ENCODE results near the gene SRSF7. TPM values are rescaled to one million over a fixed set of nuclear protein-coding genes. Genes with fewer than 3 reads are reported as not detected.
A peak's percentile ranks its signal among the peaks of the same experiment; 100 is the strongest.
"Not testable (repeated sequence)": the region's sequence is repeated elsewhere in the genome, so short reads cannot be mapped to it uniquely, and the experiment has no call there.

SRSF7 gene
- total RNA-seq = 133 TPM

DNA sequence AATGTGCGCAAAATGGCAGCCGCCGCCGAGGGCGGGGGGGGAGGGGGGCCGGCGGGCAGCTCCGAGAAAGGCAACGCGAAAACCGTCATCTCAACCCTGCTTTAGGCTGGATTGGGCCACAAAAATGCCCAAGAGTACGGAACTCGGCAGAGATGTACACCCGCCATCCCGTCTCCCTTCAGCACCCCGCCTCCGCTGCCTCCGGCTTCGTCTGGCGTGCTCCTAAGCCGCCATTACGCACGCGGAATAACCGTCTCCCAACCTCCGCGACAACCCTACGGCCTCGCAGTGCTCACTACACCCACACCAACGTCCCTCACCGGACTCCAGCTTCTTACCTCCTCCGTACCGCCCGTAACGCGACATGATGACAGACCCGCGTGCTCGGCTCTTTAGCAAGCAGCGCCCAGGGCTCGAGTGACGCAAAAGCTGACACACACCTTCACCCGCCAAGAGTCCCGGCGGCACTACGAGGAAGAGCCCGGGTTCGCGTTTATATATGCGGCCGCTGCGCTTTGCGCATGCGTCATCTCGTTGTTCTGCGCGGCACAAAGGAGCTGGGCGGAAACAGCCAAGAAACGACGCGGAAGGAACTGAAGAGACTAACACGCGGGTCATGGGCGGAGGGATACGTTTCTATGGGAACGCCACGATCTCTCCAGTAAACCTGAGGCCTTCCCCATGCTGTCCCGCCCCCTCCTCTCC is at the start of gene SRSF7:
Gene SRSF7, minus strand, starts transcription at position 471 of the 705 bp plus-strand sequence. Its CDS starts 105 bp downstream, at position 366.
- DNase-seq = peak; percentile 94

GRCh38 chr2:38797953-38798352 is 46.8 kb upstream of the SRSF7 start:
- DNase-seq = no peak

- no peak for DNase-seq
Measured at GRCh38 chr2:38797250-38797676, 46.1 kb upstream of the SRSF7 start.

DNA sequence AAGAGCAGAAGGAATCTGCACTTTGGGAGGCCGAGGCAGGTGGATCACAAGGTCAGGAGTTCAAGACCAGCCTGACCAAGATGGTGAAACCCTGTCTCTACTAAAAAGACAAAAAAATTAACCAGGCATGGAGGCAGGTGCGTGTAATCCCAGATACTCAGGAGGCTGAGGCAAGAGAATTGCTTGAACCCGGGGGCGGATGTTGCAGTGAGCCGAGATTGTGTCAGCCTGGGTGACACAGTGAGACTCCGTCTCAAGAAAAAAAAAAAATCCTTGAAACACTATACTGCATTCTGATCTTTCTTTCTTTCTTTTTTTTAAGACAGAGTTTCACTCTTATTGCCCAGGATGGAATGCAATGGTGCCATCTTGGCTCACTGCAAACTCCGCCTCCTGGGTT is 43.9 kb upstream of the SRSF7 start:
- DNase-seq = not testable (repeated sequence)

DNA sequence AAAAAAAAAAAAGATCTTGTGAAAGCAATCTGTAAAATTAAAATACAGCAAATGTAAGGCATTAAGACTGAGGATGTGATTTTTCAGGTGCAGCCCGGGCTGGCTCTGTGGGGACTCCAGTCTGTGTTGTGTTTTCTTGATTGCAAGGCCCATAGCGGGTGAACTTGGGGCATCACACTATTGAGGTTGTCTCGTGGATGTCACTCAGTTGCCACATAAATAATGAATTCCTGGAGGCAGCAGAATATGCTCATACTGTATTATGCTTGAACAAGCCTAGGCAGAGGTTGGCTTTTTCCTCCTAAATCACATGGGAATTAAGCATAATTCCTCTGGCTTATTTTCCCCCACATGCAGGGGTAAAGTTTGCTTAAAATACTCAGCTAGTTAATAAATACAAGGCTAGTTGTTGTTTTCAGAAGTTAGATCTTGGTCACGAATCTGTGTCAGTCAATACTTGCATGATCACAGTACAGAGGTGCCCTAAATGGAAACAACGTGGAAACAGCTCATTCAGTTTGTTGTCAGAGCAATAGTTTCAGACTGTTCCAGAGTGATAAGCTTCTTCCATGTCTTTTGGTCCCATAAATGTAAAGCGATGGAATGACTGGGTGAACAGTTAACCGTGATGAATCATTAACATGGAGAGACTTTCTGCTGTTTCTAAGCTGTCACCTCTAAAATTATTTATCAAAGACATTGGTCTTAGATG is 43.2 kb upstream of the SRSF7 start:
- no peak for DNase-seq

GRCh38 chr2:38793511-38793910 is 42.4 kb upstream of the SRSF7 start:
- no peak for DNase-seq

DNA sequence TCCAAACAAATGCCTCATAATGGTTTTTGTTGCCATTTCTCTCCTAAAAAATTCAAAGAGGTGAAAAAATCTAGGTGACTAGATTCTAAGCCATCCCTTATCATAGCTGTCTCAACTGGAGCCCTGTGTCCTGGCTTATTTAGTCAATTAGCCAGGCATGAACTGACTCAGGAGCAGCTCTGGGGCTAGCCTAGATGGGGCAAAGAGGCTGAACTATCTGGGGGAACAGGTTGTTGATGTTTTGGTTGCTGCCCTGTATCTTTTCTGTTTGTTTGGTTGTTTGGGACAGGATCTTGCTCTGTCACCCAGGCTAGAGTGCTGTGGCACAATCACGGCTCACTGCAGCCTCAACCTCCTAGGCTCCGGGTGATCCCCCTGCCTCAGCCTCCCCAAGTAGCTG is 41.6 kb upstream of the SRSF7 start:
- DNase-seq = no peak

GRCh38 chr2:38792321-38792720 is 41.2 kb upstream of the SRSF7 start:
- DNase-seq = not testable (repeated sequence)

DNA sequence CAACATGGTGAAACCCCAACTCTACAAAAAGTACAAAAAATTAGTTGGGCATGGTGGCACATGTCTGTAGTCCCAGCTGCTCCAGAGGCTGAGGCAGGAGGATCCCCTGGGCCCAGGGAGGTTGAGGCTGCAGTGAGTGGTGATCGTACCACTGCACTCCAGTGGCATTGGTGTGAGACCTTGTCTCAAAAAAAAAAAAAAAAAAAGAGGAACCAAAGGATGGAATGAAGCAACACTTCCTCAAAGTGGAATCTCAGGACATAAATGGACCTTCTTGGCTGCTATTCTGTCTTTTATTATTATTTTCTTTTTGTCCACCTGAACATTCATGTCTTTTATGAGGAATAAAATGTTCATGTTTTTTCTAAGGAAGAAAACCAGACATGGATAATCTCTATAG is 40.6 kb upstream of the SRSF7 start:
- DNase-seq = no peak

GRCh38 chr2:38789691-38790090 is 38.5 kb upstream of the SRSF7 start:
- DNase-seq = no peak

DNA sequence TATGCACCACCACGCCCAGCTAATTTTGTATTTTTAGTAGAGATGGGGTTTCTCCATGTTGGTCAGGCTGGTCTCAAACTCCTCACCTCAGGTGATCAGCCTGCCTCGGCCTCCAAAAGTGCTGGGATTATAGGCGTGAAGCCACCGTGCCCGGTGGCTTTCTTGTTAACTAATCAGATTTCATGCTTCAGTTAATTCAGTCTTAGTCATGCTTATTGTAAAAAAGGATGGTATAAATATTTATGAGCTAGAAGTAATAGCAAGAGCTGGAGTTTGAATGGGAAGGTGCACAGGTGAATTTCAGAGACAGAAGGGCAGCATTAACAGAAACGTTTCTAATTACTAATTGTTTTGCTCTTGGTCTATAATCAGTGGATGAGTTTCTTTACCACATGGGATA is 37.1 kb upstream of the SRSF7 start:
- no peak for DNase-seq

DNA sequence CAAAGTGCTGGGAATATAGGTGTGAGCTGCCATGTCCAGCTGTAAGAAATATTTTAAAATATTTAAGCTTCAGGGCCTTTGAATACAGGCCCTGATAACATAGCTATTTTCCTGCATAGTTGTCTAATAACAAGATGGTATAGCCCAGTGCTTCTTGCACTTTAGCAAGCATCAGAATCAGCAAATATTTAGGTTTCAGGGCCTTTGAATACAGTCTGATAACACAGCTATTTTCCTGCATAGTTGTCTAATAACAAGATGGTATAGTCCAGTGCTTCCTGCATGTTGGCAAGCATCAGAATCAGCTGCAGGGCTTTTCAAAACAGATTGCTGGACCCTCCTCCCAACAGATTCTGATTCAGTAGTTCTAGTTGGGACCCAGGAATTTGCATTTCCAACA is 32.4 kb upstream of the SRSF7 start:
- no peak for DNase-seq

- no peak for DNase-seq
Measured at GRCh38 chr2:38778687-38779082, 27.5 kb upstream of the SRSF7 start.

- DNase-seq = no peak
Measured at GRCh38 chr2:38776531-38776930, 25.4 kb upstream of the SRSF7 start.

GRCh38 chr2:38775921-38776225 is 24.7 kb upstream of the SRSF7 start:
- no peak for DNase-seq

GRCh38 chr2:38775097-38775920 is 24.1 kb upstream of the SRSF7 start:
- no peak for DNase-seq

- DNase-seq = no peak
Measured at GRCh38 chr2:38771632-38772031, 20.5 kb upstream of the SRSF7 start.

DNA sequence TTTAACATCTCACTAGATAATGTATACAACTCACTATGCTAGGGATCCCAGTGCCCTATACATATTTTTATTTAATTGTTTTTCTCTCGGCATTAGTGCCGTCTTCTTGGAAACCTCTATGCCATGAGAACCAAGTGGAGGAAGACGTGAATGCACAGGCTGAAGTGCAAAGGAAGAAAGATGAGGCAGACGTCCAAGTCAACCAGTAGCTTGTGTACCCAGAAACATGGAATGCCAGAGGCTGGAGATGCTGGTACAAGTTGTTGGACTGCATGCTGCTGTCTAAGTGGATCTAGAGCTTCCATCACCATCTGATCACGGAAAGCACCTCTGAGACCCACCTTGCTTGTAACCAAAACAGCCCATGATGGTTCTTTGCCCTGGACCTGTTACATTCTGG is 14.4 kb upstream of the SRSF7 start:
- no peak for DNase-seq

DNA sequence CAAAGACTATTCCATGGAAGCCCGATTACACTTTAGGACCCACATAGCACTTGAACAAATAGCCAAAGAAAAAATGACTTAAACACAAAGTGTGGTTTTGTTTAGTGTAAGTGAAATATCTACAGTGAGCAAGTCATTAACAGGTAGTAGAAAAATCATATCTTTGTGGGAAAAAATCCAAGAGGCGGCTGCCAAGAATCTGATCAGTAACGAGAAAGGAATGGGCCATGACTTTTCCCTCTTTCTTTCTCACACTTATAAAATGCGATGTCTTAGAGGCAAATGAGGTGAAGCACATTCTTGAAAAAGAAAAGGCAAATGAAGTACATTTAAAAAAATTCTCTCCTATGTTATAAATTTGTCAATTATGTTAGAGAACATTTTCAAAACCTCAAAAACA is 14.0 kb upstream of the SRSF7 start:
- DNase-seq = no peak

DNA sequence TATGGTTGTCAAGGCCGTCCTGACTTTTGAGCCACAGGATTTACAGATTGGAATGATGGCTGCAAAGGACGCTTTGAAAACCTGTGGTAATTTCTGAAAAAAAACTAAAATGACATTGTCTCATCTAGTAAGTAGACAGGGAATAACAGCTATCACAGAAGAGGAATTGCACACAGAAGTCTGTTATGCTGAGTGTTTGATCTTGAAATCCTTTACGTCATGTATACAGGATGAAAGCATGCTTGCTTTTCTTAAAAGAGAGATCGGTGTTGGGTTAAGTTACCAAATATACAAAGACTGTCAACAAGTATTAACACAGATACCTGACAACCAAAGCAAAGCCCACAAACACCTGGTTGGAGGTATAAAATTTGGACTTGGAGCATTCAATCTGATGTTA is 12.6 kb upstream of the SRSF7 start:
- no peak for DNase-seq

- no peak for DNase-seq
Measured at GRCh38 chr2:38763228-38763627, 12.1 kb upstream of the SRSF7 start.

DNA sequence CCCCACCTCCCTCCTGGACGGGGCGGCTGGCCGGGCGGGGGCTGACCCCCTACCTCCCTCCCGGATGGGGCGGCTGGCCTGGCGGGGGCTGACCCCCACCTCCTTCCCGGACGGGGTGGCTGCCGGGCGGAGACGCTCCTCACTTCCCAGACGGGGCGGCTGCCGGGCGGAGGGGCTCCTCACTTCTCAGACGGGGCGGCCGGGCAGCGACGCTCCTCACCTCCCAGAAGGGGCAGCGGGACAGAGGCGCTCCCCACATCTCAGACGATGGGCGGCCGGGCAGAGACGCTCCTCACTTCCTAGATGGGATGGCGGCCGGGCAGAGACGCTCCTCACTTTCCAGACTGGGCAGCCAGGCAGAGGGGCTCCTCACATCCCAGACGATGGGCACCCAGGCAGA is 4.7 kb upstream of the SRSF7 start:
- DNase-seq = not testable (repeated sequence)

GRCh38 chr2:38754506-38754905 is 3.3 kb upstream of the SRSF7 start:
- no peak for DNase-seq
